Measurements from ENCODE around the gene TRAPPC13.
"Not testable (repeated sequence)": the region's sequence is repeated elsewhere in the genome, so short reads cannot be mapped to it uniquely, and the experiment has no call there.

The TRAPPC13 gene

GRCh38 chr5:65624571-65625555, at the start of gene TRAPPC13, which contains the start of gene SHLD3:
TRAPPC13 (plus strand) TSS chr5:65625027; CDS start chr5:65625061, 34 bp downstream.
SHLD3 (plus strand) TSS chr5:65625027; CDS start chr5:65629588, 4,561 bp downstream.
- peak; percentile 94 for DNase-seq

DNA sequence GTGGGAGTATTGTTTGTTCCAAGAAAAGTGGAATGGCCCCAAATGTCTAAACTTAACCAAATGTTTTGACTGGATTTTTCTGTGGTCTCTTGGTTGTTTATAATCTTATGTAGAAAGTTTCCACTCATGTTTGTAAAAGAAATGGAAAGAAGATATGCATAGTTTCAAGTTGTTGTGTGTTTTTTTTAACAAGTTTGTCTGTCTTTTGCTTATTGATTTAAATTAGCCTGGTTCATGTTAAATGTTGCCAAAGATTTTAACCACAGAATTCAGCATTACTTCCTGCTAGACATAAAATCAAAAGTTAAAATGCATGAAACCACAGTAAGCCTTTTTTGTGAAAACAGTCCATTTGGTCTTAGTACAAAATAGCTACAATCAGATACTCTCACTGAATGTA, 47.7 kb upstream of the TRAPPC13 start:
- DNase-seq: no peak

GRCh38 chr5:65588694-65589093, 36.1 kb upstream of the TRAPPC13 start:
- DNase-seq: no peak

- DNase-seq: not testable (repeated sequence)
These were observed 23.1 kb upstream of the TRAPPC13 start for GRCh38 chr5:65601761-65602160.

- no peak for DNase-seq
These were observed 13.3 kb upstream of the TRAPPC13 start for GRCh38 chr5:65611524-65611923.

DNA sequence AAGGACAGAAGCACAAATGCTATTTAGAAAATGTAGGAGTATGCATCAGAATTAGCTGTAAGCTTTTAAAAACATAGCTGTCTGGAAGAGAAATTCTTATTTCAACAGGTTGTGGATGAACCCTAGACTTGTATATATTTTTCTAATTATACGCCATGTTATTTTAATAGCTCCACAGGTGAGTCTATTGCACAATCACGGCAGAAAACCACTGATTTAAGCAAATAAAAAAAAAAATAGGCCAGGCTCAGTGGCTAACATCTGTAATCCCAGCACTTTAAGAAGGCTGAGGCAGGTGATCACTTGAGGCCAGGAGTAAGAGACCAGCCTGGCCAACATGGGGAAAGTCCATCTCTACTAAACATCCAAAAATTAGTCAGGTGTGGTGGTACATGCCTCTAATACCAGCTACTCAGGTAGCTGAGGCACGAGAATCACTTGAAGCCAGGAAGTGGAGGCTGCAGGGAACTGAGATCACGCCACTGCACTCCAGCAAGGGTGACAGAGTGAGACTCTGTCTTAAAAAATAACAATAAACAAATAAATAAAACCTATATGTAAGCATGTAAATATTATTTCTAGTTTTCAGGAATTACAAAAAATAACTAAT, 12.4 kb upstream of the TRAPPC13 start:
- no peak for DNase-seq

DNA sequence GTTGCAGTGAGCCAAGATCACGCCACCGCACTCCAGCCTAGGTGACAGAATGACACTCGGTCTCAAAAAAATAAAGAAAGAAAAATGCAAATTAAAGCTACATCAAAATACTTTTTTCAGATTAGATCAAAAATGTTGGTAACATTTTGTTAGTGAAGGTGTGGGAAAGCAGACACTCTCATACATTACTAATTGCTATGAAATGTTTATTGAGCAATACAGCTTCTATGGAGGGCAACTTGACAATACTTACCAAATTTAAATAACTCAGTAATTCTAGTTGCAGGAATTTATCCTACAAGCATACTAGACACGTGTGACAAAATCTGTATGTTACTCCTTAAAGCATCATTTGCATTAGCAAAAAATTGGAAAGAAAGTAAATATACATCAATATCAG, 4.8 kb upstream of the TRAPPC13 start:
- DNase-seq: no peak

DNA sequence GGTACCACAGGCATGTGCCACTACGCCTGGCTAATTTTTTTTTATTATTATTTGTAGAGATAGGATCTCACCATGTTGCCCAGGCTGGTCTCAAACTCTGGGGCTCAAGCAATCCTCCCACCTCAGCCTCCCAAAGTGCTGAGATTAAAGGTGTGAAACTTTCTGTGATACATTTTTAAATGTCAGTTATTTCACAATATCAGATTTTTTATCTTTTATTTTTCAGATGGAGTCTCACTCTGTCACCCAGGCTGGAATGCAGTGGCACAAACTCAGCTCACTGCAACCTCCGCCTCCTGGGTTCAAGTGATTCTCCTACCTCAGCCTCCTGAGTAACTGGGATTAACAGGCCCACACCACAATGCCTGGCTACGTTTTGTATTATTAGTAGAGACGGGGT, 2.9 kb upstream of the TRAPPC13 start:
- not testable (repeated sequence) for DNase-seq

DNA sequence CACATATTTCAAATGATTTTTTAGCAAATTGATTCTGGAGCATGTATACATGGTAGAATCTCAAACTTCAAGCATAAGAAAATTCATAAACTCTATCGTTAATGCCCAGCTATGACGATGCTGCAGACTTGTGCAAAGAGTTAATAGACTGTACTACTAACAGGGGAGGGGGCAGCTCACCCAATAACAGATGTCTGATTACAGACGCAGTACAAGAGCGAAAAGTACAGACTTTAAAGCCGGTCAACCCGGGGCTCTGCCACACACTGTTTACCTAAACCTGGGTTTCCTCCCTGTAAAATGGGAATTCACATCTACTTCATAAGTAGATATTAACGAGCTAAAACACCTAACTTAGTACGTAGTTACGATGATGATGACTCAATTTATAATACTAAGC, 1.3 kb upstream of the TRAPPC13 start:
- no peak for DNase-seq

GRCh38 chr5:65624025-65624570, 729 bp upstream of the TRAPPC13 start, which contains the start of gene TRIM23:
TRIM23 (minus strand) TSS chr5:65624333; CDS start chr5:65624274, 59 bp downstream.
- peak; percentile 94 for DNase-seq

GRCh38 chr5:65625743-65626142, 916 bp downstream of the TRAPPC13 start:
- DNase-seq: no peak

DNA sequence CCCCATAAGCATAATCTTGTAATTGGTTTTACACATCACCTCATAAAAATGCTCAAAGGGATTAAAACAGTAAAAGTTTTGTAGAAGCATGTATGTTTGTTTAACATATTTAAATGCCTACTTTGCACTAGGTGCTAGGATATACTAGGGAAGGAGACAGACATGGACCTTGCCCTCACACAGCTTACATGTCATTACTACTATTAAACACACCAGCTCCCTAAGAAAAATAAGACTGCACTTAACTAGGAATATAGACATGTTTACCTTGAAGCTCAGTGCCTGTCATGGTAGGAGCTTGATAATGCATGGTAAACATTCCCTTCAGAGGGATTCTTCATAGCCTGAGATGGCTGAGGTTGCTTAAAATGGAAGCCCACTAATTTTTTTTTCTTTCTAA, 6.2 kb downstream of the TRAPPC13 start:
- DNase-seq: no peak

DNA sequence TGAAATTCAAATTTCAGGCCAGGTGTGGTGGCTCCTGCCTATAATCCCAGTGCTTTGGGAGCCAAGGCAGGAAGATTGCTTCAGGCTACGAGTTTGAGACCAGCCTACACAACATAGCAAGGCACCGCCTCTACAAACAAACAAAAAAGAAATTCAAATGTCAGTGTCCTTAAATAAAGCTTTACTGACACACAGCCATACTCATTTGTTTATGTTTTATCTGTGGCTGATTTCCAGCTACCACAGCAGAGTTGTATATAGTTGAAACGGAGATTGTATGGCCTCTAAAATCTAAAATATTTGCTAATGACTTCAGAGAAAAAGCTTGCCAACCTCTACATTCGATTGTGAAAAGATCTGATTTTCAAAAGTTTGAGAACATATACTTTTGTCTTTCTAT, 15.4 kb downstream of the TRAPPC13 start:
- DNase-seq: no peak

DNA sequence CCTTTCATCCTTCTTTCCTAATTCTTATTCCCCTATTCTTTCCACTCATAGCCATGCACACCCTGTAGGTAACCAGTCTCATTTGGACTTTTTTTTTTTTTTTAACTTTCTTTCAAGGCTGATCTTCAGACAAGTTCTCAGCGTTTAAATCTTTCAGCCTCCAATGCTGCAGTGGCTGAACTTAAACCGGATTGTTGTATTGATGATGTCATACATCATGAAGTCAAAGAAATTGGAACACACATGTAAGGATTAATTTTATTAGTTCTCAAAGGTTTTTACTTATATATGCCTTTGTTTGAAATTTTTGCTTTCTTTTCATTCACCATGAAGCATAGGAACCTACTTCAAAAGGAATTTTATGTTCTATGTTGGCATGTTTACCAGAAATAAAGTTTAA, 22.1 kb downstream of the TRAPPC13 start:
- no peak for DNase-seq

- DNase-seq: no peak
These were observed 23.1 kb downstream of the TRAPPC13 start for GRCh38 chr5:65647941-65648340.

DNA sequence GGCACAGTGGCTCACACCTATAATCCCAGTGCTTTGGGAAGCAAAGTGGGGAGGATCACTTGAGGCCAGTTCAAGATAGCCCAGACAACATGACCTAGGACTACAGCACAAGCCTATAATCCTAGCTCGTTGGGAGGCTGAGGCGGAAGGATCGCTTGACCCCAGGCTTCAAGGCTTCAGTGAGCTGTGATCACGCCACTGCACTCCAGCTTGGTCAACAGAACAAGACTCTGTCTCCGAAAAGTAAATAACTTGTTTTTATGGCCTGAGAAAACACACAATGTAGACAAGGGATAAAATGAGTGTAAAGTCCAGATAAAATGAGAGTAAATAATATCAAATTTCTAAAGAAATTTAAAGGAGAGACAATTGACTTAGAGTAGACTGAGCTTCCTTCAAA, 26.3 kb downstream of the TRAPPC13 start:
- DNase-seq: no peak

DNA sequence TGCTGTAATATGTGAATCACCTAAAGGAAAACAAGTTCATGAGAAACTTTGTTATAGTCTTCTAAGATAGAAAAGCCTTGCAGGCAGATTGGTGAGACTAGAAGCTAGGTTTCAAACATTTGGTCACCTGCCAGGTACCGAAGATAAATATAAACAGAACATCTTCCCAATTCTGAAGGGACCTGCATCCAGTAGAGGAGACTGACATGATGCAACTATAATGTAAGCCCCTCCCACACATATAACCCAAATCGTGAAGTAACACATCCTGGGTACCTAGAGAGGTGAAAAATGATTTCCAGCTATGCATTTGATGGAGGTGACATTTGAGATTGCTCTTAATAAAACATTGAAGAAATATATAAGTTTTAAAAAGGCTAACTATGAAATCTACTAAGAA, 29.9 kb downstream of the TRAPPC13 start:
- DNase-seq: no peak

GRCh38 chr5:65663804-65664521, 39.1 kb downstream of the TRAPPC13 start:
- DNase-seq: no peak

DNA sequence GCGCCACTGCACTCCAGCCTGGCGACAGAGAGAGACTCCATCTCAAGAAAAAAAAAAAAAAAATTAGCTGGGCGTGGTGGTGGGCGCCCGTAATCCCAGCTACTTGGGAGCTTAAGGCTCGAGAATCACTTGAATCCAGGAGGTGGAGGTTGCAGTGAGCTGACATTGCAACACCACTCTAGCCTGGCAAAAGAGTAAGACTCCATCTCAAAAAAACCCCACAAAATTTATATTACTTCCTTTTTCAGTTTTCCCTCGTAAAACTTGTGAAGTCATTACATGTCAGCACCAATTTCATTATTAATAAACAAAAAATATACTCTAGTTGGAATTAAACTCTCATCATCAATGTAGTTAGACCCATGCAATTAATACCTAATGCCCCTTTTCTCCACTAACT, 43.9 kb downstream of the TRAPPC13 start:
- DNase-seq: no peak

- DNase-seq: no peak
These were observed 48.0 kb downstream of the TRAPPC13 start for GRCh38 chr5:65672796-65673195.

GRCh38 chr5:65674749-65675148, 49.9 kb downstream of the TRAPPC13 start:
- DNase-seq: no peak

DNA sequence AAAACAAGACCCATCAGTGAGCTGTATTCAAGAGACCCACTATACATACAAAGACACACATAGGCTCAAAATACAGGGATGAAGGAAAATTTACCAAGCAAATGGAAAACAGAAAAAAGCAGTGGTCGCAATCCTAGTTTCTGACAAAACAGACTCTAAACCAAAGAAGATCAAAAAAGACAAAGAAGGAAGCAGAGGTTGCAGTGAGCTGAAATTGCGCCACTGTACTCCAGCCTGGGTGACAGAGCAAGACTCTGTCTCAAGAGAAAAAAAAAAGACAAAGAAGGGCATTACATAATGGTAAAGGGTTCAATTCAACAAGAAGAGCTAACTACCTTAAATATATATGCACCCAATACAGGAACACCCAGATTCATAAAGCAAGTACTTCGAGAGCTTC, 51.2 kb downstream of the TRAPPC13 start:
- not testable (repeated sequence) for DNase-seq

- DNase-seq: no peak
These were observed 57.3 kb downstream of the TRAPPC13 start for GRCh38 chr5:65682148-65682547.
